Measurements from ENCODE around the gene COBL. TPM values are rescaled to one million over a fixed set of nuclear protein-coding genes. Genes with fewer than 3 reads are reported as not detected.

COBL gene
- total and polyA plus RNA-seq, 12 donors = 0.09 to 1.4 (median 0.53) TPM

DNA sequence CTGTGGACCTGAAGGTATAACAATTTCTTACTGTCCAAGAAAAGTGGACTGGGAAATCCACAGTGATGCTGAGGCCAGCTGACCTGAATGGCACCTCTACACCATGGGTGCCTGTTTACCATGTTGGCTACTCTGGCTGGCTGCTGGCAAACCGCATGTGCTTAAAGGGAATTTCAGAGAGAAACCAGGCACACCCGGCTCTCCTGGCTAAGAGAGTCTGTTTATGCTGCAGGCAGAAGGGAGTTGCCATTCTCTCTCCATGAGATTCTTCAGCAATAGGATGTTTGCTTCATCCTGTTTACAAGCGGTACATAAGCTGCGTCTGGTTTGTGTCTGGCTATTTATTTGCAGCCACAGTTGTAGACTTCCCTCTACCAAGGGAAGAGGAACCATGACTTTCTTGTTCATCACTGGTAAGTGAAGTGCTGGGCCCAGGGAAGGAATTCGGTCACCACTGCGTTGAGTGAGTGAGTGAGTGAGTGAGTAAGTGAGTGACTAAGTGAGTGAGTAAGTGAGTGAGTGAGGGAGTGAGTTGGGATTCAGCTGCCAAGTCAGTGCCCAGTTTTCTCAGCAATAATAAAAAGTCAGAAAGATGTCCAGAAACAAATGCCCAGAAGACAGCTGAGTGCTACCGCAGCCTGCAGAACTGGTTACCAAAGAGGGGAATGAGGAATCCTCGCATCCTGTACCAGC, 90.4 kb downstream of the COBL start:
- intact Hi-C loops (cut with DNase I) = no loop called here
- WGBS, 4 donors = 61 to 70% (median 65%) methylated on average over 6 to 8 of the region's 8 CpGs
- Histone ChIP-seq H3K27ac (no peak overlapping the region), H3K4me3 (no peak overlapping the region), H3K27me3 (no peaks in the 10 kb centered on the region), H3K4me1 (replicated peaks in 1 of 2) (no peaks in the 10 kb centered on the region), H3K36me3 (replicated peaks in 1 of 2) (no peaks in the 10 kb centered on the region), H3K9me3 (replicated peaks in 1 of 3) (no peaks in the 10 kb centered on the region)
- no peak for DNase-seq
- no peak for TF ChIP-seq POLR2A (IDR thresholded peaks at IDR 0.05)
- TF ChIP-seq, protein P1, sequence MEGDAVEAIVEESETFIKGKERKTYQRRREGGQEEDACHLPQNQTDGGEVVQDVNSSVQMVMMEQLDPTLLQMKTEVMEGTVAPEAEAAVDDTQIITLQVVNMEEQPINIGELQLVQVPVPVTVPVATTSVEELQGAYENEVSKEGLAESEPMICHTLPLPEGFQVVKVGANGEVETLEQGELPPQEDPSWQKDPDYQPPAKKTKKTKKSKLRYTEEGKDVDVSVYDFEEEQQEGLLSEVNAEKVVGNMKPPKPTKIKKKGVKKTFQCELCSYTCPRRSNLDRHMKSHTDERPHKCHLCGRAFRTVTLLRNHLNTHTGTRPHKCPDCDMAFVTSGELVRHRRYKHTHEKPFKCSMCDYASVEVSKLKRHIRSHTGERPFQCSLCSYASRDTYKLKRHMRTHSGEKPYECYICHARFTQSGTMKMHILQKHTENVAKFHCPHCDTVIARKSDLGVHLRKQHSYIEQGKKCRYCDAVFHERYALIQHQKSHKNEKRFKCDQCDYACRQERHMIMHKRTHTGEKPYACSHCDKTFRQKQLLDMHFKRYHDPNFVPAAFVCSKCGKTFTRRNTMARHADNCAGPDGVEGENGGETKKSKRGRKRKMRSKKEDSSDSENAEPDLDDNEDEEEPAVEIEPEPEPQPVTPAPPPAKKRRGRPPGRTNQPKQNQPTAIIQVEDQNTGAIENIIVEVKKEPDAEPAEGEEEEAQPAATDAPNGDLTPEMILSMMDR (IDR thresholded peaks at IDR 0.05) = no peak

DNA sequence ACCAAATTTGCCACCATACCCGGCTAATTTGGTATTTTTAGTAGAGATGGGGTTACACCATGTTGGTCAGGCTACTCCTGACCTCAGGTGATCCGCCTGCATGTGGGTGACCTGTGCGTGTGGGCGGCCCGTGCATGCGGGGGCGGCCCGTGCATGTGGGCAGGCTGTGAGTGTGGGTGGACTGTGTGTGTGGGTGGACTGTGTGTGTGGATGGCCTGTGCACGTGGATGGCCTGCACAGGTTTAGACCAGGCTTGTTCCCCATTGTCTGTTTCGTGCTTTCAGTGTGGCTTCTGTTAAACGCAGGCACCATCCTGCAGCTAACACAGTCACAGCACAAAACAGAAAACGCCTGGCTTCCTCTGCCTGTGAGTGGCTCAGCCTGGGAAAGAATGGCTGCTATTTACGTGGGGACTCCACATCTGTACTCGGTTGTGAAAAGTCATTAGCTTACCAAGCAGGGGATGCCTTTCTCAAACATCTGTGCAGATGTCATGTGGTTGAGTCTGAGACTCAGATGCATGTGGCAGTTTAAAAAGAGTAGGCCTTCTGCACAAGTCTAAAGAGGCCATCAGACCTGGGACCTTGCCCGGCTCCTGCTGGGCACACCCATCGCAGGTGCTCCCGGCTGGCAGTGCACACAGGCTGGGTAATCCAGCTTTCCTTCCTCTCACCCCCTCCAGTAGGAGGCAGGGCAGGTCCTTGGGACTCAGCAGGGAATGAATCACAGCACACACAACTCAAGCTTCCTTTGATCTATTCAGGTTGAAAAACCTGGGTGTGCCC, 91.6 kb downstream of the COBL start:
- Histone ChIP-seq H3K36me3 (replicated peaks in 1 of 2) (no peaks in the 10 kb centered on the region), H3K4me3 (no peak overlapping the region), H3K27me3 (no peaks in the 10 kb centered on the region), H3K27ac (no peak overlapping the region), H3K4me1 (replicated peaks in 1 of 2) (no peaks in the 10 kb centered on the region), H3K9me3 (replicated peaks in 1 of 3) (no peaks in the 10 kb centered on the region)
- TF ChIP-seq POLR2A (IDR thresholded peaks at IDR 0.05) = no peak
- TF ChIP-seq, protein P1 (IDR thresholded peaks at IDR 0.05) = no peak
- WGBS, 4 donors = 72 to 87% (median 76%) methylated on average over 14 to 17 of the region's 17 CpGs
- DNase-seq = peak in 1 of 7 donors; percentile 16
- intact Hi-C loops (cut with DNase I) = no loop called here

DNA sequence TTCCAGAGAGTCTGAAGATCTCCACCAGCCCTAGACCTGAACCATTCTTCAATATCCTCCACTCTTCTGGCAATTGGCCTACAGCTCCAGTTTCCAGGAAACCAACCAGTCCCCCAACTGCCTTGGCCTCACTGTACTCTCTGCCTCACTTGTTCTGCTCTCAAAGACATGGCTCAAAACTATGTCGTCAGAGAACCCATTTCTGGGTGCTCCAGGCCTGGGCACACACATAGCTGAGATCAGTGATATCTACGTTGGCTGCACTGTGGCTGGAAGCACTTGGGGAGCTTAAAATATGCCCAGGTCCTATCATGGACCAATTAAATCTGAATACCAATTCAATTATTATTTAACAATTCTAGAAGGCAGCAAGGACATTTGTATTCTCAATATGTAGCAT, 93.1 kb downstream of the COBL start:
- Histone ChIP-seq H3K27me3 (no peaks in the 10 kb centered on the region), H3K4me3 (no peak overlapping the region), H3K4me1 (replicated peaks in 1 of 2) (no peaks in the 10 kb centered on the region), H3K36me3 (replicated peaks in 1 of 2) (no peaks in the 10 kb centered on the region), H3K27ac (no peak overlapping the region), H3K9me3 (replicated peaks in 1 of 3) (no peaks in the 10 kb centered on the region)
- intact Hi-C loops (cut with DNase I) = no loop called here
- no peak for TF ChIP-seq POLR2A (IDR thresholded peaks at IDR 0.05)
- TF ChIP-seq, protein P1 (IDR thresholded peaks at IDR 0.05) = no peak
- no peak for DNase-seq
- 81 to 100% (median 84%) methylated on average over 2 of the region's 2 CpGs for WGBS, 4 donors

DNA sequence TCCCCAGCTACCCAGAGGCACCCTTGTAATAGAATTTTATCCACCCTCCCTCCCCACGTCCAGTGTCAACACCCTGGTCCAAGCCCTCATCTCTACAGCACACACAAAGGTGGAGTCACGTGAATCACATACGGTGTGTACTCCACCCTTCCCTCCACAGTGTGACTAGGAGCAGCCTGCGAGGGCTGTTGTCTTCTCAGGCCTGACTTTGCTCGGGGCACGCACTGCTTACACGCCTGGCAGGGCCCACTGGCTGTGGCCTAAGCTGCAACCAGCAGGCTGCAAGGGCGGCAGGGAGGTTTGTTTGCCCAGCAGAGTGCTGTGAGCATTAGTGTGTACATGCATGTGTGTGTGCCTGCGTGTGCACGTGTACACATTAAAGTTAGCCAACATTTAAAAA, 93.7 kb downstream of the COBL start:
- Histone ChIP-seq H3K27me3 (no peaks in the 10 kb centered on the region), H3K4me1 (replicated peaks in 1 of 2) (no peaks in the 10 kb centered on the region), H3K36me3 (replicated peaks in 1 of 2) (no peaks in the 10 kb centered on the region), H3K27ac (no peak overlapping the region), H3K9me3 (replicated peaks in 1 of 3) (no peaks in the 10 kb centered on the region), H3K4me3 (no peak overlapping the region)
- intact Hi-C loops (cut with DNase I) = no loop called here
- WGBS, 4 donors = 77 to 91% (median 89%) methylated on average over 8 to 10 of the region's 10 CpGs
- TF ChIP-seq, protein P1 (IDR thresholded peaks at IDR 0.05) = no peak
- no peak for DNase-seq

All from adrenal gland (tissue), 12 donors.